RWPE2 (cell line): ENCODE data around the gene PI4K2A.
"Not testable (repeated sequence)": the region's sequence is repeated elsewhere in the genome, so short reads cannot be mapped to it uniquely, and the experiment has no call there.

Experiments used
- ATAC-seq: fragments of 200-7000 bp; cut with Tn5 transposase; 3 replicates; pipeline ENCODE4 v1.9.1; 2021; ENCODE audit warnings: low read depth
- DNase-seq: peaks from one replicate; pipeline ENCODE4 v3.0.0-alpha.2; 2020; ENCODE audit warnings: low spot score
- H3K27ac ChIP-seq: fragments of 450-650 bp; 2 replicates; pipeline ENCODE4 v1.5.1; 2017; ENCODE audit warnings: mild to moderate bottlenecking; ENCODE audit not compliant: poor library complexity, severe bottlenecking
- H3K27me3 ChIP-seq: fragments of 250-450 bp; sonication (Bioruptor Pico); 2 replicates; pipeline ENCODE4 v1.5.1; 2021; ENCODE audit warnings: mild to moderate bottlenecking, moderate library complexity; ENCODE audit not compliant: insufficient read depth, poor library complexity, severe bottlenecking
- H3K36me3 ChIP-seq: fragments of 250-450 bp; sonication (Bioruptor Pico); 2 replicates; pipeline ENCODE4 v1.5.1; 2020; ENCODE audit warnings: low read depth, mild to moderate bottlenecking, moderate library complexity
- H3K4me1 ChIP-seq: fragments of 250-450 bp; sonication (Bioruptor Pico); 2 replicates; pipeline ENCODE4 v1.5.1; 2021; ENCODE audit warnings: mild to moderate bottlenecking, moderate library complexity; ENCODE audit not compliant: insufficient read depth, poor library complexity, severe bottlenecking
- H3K4me3 ChIP-seq: fragments of 250-450 bp; sonication (Bioruptor Pico); 2 replicates; pipeline ENCODE4 v1.5.1; 2021; ENCODE audit warnings: mild to moderate bottlenecking, moderate library complexity; ENCODE audit not compliant: severe bottlenecking
- H3K9me3 ChIP-seq: fragments of 250-450 bp; sonication (Bioruptor Pico); 2 replicates; pipeline ENCODE4 v1.5.1; 2021; ENCODE audit warnings: mild to moderate bottlenecking, moderate library complexity; ENCODE audit not compliant: severe bottlenecking
- TF ChIP-seq, protein P1 (sequence below): fragments of 450-650 bp; IDR thresholded peaks from one replicate; pipeline ENCODE4 v1.5.1; 2017; ENCODE audit warnings: mild to moderate bottlenecking, moderate library complexity; ENCODE audit not compliant: poor library complexity, severe bottlenecking

The PI4K2A gene

DNA sequence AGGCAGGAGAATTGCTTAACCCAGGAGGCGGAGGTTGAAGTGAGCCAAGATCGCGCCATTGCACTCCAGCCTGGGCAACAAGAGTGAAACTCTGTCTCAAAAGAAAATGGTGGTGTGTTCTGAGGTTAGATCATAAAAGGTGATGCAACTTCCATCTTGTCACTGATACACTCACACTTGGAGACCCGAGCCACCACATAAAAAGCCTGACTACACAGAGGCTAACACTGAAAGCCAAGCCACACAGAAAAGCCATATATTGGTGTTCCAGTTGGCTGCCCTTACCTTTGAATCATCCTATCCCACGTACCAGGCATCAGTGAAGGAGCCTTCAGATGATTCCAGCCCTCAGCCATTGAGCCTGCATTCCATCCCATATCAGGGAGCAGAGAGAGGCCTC is 11.2 kb upstream of the PI4K2A start:
- ATAC-seq (no peak), DNase-seq (no peak)
- Histone ChIP-seq H3K27me3 (no peaks in the 10 kb centered on the region), H3K9me3 (no peaks in the 10 kb centered on the region), H3K4me1 (peaks cover 3% of the 10 kb centered on the region), H3K4me3 (no peak overlapping the region), H3K36me3 (no peaks in the 10 kb centered on the region), H3K27ac (no peak overlapping the region)
- TF ChIP-seq, protein P1, sequence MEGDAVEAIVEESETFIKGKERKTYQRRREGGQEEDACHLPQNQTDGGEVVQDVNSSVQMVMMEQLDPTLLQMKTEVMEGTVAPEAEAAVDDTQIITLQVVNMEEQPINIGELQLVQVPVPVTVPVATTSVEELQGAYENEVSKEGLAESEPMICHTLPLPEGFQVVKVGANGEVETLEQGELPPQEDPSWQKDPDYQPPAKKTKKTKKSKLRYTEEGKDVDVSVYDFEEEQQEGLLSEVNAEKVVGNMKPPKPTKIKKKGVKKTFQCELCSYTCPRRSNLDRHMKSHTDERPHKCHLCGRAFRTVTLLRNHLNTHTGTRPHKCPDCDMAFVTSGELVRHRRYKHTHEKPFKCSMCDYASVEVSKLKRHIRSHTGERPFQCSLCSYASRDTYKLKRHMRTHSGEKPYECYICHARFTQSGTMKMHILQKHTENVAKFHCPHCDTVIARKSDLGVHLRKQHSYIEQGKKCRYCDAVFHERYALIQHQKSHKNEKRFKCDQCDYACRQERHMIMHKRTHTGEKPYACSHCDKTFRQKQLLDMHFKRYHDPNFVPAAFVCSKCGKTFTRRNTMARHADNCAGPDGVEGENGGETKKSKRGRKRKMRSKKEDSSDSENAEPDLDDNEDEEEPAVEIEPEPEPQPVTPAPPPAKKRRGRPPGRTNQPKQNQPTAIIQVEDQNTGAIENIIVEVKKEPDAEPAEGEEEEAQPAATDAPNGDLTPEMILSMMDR: no peak

DNA sequence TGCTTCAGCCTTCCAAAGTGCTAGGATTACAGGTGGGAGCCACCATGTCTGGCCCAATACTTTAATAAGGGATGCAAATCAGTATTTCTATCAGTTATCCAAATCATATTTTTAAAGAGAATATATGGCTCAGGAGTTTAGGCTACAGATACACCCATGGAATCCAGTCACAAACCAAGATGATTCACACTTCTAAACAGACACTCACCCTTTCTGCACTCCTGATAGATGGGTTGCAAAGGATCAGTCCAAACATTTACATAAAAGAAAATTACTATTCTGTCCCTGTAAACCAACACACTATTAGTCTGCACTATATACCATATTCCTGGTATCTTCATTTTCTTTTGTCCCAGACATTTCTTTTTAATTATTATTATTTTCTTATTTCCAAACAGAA is 9.4 kb upstream of the PI4K2A start:
- Histone ChIP-seq H3K9me3 (no peaks in the 10 kb centered on the region), H3K4me1 (peaks cover 3% of the 10 kb centered on the region), H3K27me3 (no peaks in the 10 kb centered on the region), H3K27ac (no peak overlapping the region), H3K4me3 (no peak overlapping the region), H3K36me3 (no peaks in the 10 kb centered on the region)
- ATAC-seq (no peak), DNase-seq (no peak)
- TF ChIP-seq, protein P1: no peak

GRCh38 chr10:97632949-97633884 is 7.3 kb upstream of the PI4K2A start, which contains the start of gene MORN4:
Gene MORN4, minus strand, starts transcription at chr10:97633500. Its CDS starts 13,847 bp downstream, at chr10:97619653.
- no peaks in the 10 kb centered on the region for H3K36me3 ChIP-seq
- peak within 1 kb of the TSS; percentile 88 for H3K4me3 ChIP-seq
- no peaks in the 10 kb centered on the region for H3K27me3 ChIP-seq
- TF ChIP-seq, protein P1: no peak
- H3K4me1 ChIP-seq: peaks cover 3% of the 10 kb centered on the region
- DNase-seq: peak; percentile 96
- H3K27ac ChIP-seq: peak within 1 kb of the TSS; percentile 40
- ATAC-seq: peak; percentile 98
- H3K9me3 ChIP-seq: no peaks in the 10 kb centered on the region

DNA sequence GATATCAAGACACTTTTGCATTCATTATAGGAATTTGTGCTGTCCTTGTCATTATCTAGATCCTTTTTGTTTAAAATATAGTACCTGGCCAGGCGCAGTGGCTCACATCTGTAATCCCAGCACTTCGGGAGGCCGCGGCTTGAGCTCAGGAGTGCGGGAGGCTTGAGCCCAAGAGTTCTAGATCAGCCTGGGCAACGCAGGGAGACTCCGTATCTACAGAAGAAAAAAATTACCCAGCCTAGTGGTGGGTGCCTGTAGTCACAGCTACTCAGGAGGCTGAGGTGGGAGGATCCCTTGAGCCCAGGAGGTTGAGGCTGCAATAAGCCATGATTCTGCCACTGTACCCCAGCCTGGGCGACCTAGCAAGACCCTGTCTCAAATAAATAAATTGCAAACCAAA is 6.5 kb upstream of the PI4K2A start:
- Histone ChIP-seq H3K4me1 (peaks cover 3% of the 10 kb centered on the region), H3K9me3 (no peaks in the 10 kb centered on the region), H3K27ac (peak overlapping the region; percentile 40), H3K36me3 (no peaks in the 10 kb centered on the region), H3K4me3 (peak overlapping the region; percentile 88), H3K27me3 (no peaks in the 10 kb centered on the region)
- TF ChIP-seq, protein P1: peak; percentile 12
- no peak for ATAC-seq
- DNase-seq: no peak

GRCh38 chr10:97635577-97635976 is 4.9 kb upstream of the PI4K2A start:
- Histone ChIP-seq H3K4me1 (peaks cover 3% of the 10 kb centered on the region), H3K4me3 (no peak overlapping the region), H3K27ac (no peak overlapping the region), H3K36me3 (no peaks in the 10 kb centered on the region), H3K27me3 (no peaks in the 10 kb centered on the region), H3K9me3 (no peaks in the 10 kb centered on the region)
- TF ChIP-seq, protein P1: no peak
- DNase-seq: no peak
- ATAC-seq: no peak

GRCh38 chr10:97639090-97639489 is 1.4 kb upstream of the PI4K2A start:
- H3K36me3 ChIP-seq: peaks cover 13% of the 10 kb centered on the region
- H3K9me3 ChIP-seq, DNase-seq, H3K4me3 ChIP-seq, ATAC-seq, H3K27ac ChIP-seq, H3K27me3 ChIP-seq: not testable (repeated sequence)
- H3K4me1 ChIP-seq: peaks cover 10% of the 10 kb centered on the region
